ENCODE measurements around the gene SEC22C. TPM values are rescaled to one million over a fixed set of nuclear protein-coding genes. Genes with fewer than 3 reads are reported as not detected.

Gene SEC22C
- total RNA-seq, 1 donor from 2014 or later = 49.6 TPM

DNA sequence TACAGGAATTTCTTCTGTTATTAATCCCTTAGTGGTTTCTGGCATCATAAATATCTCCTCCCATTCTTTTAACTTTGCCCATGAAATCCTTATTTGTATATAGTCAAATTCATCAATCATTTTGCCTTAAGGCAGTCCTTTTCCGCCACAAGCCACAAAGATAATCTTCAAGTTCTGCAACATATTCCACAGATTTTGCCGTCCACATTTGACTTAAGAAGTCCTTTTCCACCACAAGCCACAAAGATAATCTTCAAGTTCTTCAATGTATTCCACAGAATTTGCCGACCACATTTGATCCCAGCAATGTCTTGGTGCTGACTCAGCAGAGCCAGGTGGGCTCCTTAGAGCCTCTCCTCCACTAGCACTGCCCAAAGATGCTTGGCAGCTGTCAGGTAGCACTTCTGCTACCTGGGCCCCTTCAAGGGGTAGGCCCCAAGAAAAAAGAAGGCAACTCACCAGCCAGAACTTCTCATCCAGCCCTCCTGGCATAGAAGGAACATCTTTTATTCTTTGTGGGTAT lies 35.0 kb downstream of the SEC22C start:
- peaks cover 12% of the 10 kb centered on the region for H3K4me1 Mint-ChIP-seq (ENCODE audit: unreplicated experiment)
- no peak overlapping the region for H3K27ac Mint-ChIP-seq (ENCODE audit: unreplicated experiment)
- H3K27me3 Mint-ChIP-seq (ENCODE audit: unreplicated experiment) = peaks cover 3% of the 10 kb centered on the region
- DNase-seq (ENCODE audit: low spot score) = no peak
- H3K36me3 Mint-ChIP-seq (ENCODE audit: low read depth, unreplicated experiment) = peaks cover 11% of the 10 kb centered on the region
- H3K4me3 Mint-ChIP-seq (ENCODE audit: unreplicated experiment) = no peak overlapping the region
- no peaks in the 10 kb centered on the region for H3K9me3 Mint-ChIP-seq (ENCODE audit: unreplicated experiment)
- no peak for TF ChIP-seq CTCF (IDR thresholded peaks at IDR 0.05; ENCODE audit: unreplicated experiment)

DNA sequence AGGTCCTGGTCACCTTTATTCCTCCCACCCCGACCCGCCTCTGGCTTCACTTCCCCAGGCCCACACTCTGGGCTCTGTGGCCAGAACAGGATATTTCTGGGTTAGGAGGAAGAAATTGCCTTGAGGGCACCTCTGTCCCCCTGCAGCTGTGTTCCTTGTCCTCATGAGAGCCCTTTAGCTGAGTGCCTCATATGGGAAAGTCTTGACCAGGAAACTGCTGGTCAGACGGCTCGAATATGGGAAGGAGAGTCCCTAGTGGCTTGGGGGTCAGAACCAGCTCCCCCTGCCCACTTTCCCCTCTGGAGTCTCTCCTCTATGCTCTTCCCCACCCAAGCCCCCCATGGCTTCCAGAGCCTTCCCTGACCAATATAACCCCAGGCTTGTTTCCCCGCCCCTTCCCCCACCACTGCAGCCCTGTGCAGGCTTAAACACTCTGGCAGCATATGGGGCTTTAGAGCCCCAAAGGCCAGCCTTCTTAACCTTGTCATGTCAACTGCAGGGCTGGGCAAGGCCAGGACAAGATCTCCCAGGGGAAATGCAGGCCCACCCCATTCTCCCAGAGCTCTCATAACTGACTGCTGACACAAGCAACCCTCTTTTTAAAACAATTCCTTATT lies 36.4 kb downstream of the SEC22C start:
- peaks cover 11% of the 10 kb centered on the region for H3K36me3 Mint-ChIP-seq (ENCODE audit: low read depth, unreplicated experiment)
- DNase-seq (ENCODE audit: low spot score) = no peak
- H3K4me3 Mint-ChIP-seq (ENCODE audit: unreplicated experiment) = peak overlapping the region; percentile 43
- H3K27ac Mint-ChIP-seq (ENCODE audit: unreplicated experiment) = no peak overlapping the region
- no peaks in the 10 kb centered on the region for H3K9me3 Mint-ChIP-seq (ENCODE audit: unreplicated experiment)
- no peak for TF ChIP-seq CTCF (IDR thresholded peaks at IDR 0.05; ENCODE audit: unreplicated experiment)
- H3K4me1 Mint-ChIP-seq (ENCODE audit: unreplicated experiment) = peaks cover 19% of the 10 kb centered on the region
- H3K27me3 Mint-ChIP-seq (ENCODE audit: unreplicated experiment) = peaks cover 3% of the 10 kb centered on the region

- TF ChIP-seq CTCF (IDR thresholded peaks at IDR 0.05; ENCODE audit: unreplicated experiment) = no peak
- Mint-ChIP-seq H3K27ac (ENCODE audit: unreplicated experiment) (no peak overlapping the region), H3K9me3 (ENCODE audit: unreplicated experiment) (no peaks in the 10 kb centered on the region), H3K36me3 (ENCODE audit: low read depth, unreplicated experiment) (peaks cover 11% of the 10 kb centered on the region), H3K4me1 (ENCODE audit: unreplicated experiment) (peaks cover 17% of the 10 kb centered on the region), H3K27me3 (ENCODE audit: unreplicated experiment) (peaks cover 3% of the 10 kb centered on the region), H3K4me3 (ENCODE audit: unreplicated experiment) (no peak overlapping the region)
- no peak for DNase-seq (ENCODE audit: low spot score)
These were observed 37.1 kb downstream of the SEC22C start for GRCh38 chr3:42544492-42545283.

GRCh38 chr3:42541079-42541478 lies 40.7 kb downstream of the SEC22C start:
- peaks cover 16% of the 10 kb centered on the region for H3K4me1 Mint-ChIP-seq (ENCODE audit: unreplicated experiment)
- peaks cover 4% of the 10 kb centered on the region for H3K27me3 Mint-ChIP-seq (ENCODE audit: unreplicated experiment)
- DNase-seq (ENCODE audit: low spot score) = no peak
- no peak for TF ChIP-seq CTCF (IDR thresholded peaks at IDR 0.05; ENCODE audit: unreplicated experiment)
- peak overlapping the region; percentile 47 for H3K4me3 Mint-ChIP-seq (ENCODE audit: unreplicated experiment)
- H3K27ac Mint-ChIP-seq (ENCODE audit: unreplicated experiment) = peak overlapping the region; percentile 31
- H3K9me3 Mint-ChIP-seq (ENCODE audit: unreplicated experiment) = no peaks in the 10 kb centered on the region
- H3K36me3 Mint-ChIP-seq (ENCODE audit: low read depth, unreplicated experiment) = peaks cover 8% of the 10 kb centered on the region

Measured in endothelial cell (in vitro differentiated cells).